A204.1 (cell line): ENCODE results near the gene PNMT.
A peak's percentile ranks its signal among the peaks of the same experiment; 100 is the strongest.

ENCODE experiments used
- FAIRE-seq: peaks from 2 replicates; lab custom pipeline; 2012; peaks lifted over from hg19 to GRCh38; lab: Jason Lieb, UNC

PNMT gene

DNA sequence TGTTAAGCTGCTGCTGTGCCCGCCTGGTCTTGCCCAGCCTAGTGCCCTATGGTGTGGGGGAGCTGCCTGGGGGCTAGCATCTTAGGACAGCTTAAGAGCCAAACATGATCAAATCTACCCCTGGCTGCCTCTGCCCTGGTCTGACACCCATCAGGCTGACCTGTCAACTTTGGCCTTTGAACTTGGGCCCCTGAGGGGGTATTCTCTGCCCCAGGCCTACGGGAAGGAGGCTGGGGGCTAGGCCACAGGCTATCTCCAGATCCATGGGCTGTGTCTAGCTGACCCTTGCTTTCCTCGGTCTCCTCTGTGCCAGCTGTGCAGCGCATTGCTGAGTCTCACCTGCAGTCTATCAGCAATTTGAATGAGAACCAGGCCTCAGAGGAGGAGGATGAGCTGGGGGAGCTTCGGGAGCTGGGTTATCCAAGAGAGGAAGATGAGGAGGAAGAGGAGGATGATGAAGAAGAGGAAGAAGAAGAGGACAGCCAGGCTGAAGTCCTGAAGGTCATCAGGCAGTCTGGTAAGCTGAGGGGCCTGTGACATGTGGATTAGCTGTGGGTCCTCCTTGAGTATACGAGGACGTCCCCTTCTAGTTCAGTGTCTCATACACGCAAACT, 34.6 kb upstream of the PNMT start:
- FAIRE-seq = no peak

DNA sequence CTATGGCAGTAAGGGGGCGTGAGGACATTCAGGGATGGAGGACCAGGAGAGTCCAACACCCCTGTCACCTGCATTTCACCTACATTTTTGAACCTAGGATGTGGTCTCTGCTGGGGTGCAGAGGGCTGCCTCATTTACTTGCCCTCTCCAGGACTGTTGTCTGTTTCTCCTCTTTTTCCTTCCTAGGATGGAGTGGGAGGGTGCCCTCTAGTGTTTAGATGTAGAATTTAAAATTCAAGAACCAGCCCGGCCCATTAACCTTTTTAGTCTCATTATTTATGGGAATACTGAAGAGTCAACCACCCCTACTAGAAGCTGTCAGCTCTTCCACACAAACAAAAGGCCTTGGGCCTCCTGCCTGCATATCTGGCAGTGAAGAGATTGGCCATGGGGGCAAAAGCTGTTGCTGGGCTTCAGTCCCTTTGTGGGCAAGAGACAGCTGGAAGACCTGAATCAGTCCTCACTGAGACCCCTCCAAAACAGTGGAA, 33.8 kb upstream of the PNMT start:
- peak; percentile 54 for FAIRE-seq

DNA sequence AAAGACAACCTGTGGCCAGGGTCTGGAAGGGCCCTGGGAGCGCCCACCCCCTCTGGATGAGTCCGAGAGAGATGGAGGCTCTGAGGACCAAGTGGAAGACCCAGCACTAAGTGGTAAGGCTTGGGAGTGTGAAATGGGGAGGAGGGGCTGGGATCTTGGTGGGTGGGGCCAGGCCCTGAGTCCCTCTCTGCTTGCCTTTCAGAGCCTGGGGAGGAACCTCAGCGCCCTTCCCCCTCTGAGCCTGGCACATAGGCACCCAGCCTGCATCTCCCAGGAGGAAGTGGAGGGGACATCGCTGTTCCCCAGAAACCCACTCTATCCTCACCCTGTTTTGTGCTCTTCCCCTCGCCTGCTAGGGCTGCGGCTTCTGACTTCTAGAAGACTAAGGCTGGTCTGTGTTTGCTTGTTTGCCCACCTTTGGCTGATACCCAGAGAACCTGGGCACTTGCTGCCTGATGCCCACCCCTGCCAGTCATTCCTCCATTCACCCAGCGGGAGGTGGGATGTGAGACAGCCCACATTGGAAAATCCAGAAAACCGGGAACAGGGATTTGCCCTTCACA, 32.6 kb upstream of the PNMT start:
- FAIRE-seq = no peak

DNA sequence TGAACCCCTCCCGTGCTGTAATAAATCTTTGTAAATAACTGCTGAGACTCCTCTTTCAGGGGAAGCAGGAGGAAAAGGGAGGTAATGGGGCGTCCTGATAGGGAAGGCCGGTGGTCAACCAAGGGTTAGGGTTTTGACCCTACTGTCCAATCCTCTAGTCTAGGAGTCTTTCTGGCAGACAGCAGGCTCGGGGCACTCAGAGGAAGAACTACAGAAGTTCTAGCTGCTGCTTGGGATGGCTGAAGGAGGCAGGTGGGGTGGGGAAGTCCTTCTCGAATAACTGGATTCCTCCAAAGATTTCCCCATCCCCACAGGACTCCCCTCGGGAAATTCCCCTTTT, 31.7 kb upstream of the PNMT start:
- FAIRE-seq = no peak

DNA sequence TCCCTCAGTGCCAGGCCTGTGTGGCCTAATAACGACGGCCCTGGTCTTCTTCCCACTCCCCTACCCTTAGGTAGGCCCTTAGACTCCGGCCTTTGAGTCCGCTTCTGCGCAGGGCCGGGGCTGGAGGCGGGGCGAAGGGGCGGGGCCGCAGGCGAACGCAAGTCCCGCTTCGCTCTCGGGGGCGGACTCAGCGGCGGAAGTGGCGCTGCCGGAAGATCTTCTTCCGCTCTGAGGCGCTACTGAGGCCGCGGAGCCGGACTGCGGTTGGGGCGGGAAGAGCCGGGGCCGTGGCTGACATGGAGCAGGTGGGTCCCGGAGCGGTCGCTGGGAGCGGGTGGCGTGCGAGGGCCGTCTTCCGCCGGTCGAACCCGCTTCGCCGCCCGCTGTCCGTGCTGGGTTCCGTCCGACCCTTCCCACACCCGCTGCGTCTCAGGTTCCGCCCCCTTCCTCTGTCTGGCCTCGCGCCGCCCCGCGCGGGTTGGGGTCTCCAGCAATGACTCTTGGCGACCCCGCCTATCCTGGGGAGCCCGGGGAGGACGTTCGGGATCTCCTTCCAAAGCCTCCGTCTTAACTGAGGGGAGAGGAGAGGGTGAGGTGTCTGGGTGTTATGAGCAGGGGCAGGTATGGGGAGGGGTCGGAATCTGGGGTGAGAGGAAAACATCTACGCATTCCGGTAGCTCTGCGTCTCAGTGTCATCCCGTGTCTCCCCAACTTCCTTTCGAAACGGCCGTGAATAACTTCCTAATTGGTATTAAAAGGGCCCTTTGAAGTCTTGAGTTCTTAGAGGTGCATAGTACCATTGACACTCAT, 31.1 kb upstream of the PNMT start, which contains the start of gene STARD3:
TSS of gene STARD3 (plus strand) at position 218 of the 810 bp plus-strand sequence. CDS start 16,388 bp downstream, outside the sequence.
- FAIRE-seq = no peak

DNA sequence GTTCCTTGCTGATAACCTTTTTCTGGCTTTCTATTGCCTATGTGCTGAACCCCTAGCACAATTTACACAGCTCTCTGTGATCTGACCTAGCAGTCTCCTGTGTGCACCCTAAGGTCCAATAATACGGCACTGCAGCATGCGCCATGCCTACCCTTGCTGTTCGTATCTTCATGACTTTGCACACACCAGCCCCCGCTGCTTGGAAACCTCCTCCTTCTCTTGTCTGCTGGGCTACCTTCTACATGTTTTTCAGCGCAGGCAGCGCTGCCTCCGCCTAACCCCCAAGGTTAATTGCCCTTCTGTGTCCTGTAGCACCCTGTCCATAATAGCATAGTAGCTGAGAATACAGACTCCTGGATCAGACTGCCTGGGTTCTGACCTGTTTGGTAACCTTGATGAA, 29.9 kb upstream of the PNMT start:
- FAIRE-seq = no peak

DNA sequence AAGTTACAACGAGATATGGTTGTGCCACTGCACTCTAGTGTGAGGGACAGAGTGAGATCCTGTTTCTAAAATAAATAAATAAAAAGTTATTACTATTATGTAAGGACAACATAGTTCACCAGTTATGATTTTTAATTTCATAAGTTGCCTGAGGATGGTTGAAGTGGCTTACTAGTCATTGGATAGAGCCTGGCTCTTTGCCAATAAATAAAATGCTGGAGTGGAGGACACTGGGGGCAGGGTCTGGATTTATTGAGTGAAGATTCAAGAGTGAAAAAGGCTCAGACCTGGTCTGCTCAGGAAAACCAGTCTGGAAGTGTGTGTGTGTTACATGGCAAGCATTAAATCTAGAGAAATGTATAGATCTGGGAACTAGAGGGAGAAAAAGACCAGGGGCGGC, 29.2 kb upstream of the PNMT start:
- no peak for FAIRE-seq

DNA sequence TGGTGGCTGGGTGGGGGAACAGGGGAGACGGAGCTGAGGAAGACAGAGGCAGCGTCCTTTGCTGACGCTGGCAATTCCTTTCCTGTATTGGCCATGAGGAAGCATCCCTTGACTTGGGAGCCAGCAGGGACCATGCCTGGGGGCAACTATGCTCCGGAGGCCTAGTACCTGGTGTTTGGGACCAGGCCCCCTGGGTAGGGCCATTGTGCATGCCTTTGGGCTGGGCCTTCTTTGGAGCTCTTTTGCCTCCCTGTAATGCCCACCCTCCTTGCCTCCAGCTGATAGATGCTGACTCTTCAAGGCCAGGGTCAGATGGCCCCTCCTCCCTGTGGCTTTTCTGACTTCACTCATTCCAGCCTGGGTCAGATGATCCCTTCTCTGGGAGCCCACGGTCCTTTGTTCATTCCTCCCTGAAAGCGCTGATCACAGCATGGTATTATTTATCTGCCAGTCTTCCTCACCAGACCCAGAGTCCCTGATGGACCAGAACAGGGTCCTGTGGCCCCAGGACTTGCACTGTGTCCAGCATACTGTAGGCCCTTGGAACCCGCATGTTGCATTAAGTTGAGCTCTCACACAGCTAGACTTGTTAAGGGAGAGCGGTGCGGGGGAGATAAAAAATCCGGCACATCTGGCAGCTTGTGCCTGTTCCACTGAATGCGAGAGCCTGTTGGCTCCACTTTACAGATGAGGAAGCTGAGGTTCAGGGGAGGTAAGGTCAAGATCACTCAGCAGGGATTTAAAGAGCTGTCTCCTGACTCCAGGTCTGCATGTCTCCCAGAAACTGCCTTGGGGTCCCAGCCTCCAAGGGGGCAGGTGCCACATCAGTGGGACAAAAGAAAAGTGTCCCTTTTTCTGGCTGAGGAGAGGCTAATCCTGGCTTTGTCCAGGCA, 28.4 kb upstream of the PNMT start:
- no peak for FAIRE-seq

DNA sequence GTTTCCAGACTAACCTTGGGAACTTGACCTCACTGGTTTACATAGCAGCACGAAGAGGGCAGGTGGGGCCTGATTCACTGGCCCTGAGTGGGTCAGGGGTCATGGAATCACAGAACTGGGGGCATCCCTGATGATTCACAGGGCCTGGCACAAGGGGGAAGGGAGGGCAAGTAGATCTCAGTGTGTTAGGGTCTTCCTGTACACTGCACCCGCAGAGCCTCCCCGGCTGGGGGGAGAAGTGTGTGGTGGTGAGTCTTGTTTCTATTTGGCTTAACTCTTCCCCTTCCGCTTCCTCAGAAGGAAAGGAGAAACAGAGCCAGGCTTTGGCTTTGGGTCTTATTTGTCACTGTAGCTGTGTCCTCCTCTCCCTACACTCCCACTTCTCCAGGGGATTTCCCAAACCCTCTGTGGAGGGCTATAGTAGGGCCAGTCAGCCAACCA, 27.6 kb upstream of the PNMT start:
- no peak for FAIRE-seq

DNA sequence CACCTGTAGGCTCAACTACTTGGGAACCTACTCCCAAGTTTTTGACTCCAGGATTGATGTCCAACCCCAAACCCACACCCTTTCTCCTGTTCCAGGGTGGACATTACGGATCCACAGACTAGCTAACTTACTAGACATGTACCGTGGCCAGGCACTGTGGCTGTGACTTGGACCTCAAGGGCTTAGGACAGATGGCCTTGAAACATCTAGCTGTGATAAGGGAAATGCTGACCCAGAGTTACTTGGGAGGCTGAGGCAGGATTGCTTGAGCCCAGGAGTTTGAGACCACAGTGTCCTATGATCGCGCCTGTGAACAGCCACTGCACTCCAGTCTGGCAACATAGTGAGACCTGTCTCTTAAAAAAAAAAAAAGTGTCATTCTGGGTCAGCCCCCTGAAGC, 27.2 kb upstream of the PNMT start:
- no peak for FAIRE-seq

DNA sequence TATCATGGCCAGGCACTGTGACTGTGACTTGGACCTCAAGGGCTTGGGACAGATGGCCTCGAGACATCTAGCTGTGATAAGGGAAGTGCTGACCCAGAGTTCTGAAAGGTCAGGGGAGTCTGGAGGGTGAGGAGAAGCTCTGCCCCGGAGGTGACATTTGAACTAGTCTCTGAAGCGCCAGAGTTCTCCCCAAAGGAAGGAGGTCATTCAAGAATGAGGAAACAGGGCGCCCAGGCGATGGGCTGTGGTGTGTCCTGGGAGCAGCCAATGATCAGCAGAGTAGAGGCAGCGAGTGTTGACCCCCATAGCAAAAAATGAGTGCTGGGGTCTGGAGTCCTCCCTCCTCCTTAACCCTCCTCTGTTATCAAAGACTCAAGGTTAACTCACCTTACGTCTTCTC, 26.4 kb upstream of the PNMT start:
- FAIRE-seq = no peak

DNA sequence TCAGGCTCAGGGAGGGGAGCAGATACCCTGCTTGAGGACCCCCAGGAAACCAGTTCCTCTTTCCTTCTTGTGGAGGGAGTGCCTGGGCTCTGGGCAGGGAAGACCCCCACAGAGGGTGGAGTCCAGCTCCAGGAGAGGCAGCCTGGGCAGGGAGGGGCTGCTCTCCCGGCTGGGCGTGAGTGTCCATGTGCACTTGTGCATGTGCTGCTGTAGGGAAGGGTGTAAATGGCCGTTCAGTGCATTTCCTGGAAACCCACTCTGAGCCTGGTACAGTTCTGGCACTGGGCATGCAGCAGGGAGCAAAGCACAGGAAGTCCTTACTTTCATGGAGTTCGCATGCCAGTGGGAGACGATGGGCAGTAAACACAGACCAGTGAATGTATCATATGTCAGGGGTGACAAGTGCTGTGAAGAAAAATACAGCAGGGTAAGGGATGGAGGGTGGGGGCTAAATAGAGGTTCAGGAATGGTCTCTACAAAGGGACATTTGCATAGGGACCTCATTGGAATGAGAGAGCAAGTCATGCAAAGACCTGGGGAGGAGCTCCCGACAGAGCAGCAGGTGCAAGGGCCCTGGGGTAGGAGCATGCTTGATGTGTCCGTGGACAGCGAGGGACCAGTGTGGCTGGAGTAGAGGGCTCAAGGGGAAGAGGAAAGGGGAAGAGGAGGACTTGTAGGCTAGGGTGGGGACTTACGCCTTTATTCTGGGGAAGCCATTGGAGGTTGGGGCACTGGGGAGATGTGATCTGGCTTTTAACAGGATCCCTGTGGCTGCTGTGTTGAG, 25.8 kb upstream of the PNMT start:
- FAIRE-seq = no peak

DNA sequence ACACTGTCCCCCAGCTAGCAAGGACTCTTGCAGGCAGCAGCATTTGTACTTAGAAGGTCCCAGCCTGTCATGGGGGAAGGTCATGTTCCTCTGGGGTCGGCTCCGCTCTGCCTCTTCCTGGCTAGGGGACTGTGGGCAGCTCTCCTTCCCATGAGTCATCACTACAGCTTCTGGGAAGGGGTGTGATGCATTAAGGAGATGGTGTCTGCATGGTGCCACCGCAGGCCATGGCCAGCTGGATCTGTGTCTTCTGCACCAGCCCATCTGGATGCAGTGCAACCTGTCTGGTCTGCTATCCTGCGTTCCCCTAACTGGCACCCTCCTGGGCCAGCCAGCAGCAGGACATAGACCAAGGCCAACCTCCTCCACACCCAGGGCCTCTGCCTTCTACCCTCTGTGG, 25.0 kb upstream of the PNMT start:
- no peak for FAIRE-seq

DNA sequence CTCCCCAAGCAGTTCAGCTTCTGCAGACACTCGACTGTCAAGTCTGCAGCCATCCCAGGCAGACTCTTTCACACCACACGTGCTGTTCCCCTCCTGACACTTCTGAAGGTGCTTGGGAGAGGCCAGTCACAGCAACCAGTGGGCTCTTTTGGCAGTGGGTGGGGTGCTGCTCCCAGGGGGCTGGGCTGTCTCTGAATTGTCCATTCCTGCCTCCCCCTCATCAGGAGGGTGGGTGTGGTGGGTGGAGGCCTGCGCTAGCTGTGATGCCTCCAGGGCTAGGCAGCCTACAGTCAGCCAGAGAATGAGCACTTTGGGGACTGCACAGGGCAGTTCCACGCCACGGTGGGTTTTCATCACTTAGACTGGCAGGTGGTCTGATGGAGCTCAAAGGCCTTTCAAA, 21.0 kb upstream of the PNMT start:
- no peak for FAIRE-seq

DNA sequence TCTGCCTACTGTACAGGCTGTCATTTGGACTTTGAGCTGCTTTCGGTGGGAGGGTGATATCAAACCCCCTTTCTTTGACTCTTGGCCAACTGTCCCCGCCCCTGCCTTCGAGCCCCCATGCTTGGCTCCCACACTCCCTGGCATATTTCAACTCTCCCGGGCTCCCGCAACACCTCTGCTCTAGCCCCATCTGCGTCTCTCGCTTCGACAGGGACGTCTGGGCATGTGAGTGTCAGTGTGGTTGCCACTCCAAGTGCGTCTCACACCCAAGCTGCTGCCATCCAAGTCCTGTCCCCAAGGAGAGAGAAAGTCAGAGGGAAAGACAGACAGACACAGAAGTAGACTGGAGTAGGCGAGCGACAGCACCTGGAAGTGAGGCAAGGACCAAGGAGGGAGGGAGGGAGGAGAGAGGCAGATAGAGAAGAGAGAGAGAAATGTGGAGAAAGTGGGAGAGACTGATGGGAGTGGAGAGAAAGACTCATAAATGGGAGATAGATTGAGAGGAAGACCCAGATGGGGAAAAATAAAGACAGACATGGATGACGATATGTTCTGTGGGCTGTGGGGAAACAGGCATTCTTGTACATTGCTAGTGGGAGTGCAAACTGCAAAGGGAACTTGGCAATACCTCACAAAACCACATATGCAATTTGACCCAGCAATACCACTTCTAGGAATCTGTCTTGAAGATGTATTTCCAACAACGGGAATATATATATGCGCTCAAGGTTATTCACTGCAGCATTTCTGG, 19.5 kb upstream of the PNMT start:
- FAIRE-seq = no peak

DNA sequence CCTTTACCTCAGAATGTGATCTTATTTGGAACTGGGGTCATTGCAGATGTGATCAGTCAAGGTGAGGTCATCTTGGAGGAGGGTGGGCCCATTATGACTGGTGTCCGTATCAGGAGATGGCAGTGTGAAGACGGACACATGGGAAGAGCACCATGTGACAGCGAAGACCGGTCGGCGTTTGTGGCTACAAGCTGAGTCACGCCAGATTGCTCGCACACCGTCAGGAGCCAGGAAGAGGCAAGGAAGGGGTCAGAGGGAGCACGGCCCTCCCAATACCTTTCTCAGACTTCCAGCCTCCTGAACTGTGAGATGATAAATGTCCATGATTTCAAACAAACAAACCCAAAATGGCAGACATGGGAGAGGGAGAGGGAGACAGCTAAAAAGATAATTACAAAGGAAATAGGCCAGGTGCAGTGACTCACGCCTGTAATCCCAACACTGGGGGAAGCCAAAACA, 18.1 kb upstream of the PNMT start:
- no peak for FAIRE-seq

DNA sequence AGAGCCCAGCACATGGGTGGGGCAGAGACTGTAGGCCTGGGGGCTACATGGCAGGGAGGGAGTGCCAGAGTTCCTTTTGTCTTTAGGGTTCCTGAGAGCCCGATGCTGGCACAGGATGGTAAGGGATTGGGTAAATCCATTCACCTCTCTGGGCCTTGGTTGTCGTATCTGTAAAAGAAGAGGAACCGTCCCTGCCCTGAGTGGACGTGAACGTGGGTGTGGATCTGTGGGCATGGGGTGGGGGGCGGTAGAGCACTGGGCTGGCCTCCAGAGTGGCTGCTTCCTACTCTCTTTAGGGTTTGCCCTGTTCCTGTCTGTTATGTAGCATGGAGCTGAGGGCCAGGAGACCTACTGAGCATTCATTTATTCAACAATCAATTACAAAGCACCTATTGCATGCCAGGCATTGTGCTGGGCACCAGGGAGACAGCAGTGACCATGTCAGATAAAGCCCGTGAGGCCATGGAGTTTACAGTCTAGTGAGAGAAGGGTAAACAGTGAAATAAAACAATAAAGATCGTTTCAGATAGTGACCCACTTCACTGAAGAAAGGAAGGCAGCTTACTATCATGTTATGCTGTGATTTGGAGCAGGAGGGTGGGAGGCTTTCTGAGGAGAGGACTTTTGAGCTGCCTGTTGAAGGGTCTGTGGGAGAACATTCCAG, 16.2 kb upstream of the PNMT start:
- no peak for FAIRE-seq

DNA sequence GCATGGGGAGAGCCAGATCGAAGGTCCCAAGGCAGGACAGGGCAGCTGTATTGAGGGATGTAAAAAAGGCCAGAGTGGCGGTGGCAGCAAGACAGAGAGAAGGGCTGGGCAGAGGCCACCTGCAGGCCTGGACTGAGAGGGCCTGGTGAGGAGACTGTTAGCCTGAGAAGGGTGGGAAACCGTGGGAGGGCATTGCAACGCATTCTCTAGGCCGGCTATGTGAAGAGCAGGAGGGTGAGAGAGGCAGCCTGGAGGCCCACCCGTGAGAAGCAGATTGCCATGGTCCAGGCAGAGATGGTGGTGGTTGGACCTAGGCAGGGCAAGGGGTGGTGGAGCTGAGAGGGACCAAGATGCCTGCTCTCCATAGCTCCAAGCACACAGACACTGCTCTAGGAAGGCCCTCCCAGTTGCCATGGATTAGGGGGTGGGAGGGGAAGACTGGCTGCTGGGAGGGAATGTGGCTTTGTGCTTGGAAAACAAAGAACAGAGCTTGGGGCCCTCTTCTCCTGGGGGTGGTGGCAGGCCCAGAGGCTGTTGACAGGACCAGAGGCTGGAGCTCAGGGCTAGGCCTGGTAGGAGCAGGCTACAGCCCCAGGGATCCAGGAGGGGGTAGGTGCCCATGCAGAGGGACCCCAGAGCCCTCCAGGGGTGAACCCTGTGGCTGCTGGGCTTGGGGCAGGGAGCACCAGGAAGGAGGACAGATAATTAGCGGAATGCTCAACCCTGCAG, 15.5 kb upstream of the PNMT start:
- no peak for FAIRE-seq

DNA sequence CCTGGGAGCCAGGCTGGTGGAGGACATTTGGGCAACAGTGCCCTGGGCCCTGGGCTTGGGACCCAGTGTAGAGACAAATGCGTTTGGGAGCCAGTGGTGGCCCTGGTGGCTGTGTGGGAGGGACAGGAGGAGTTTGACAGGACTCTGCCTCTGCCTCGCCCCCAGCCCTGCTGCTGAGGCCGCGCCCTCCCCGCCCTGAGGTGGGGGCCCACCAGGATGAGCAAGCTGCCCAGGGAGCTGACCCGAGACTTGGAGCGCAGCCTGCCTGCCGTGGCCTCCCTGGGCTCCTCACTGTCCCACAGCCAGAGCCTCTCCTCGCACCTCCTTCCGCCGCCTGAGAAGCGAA, 15.0 kb upstream of the PNMT start:
- FAIRE-seq = no peak
